CD14-positive monocyte (primary cell): ENCODE results near the gene P2RY1. TPM values are rescaled to one million over a fixed set of nuclear protein-coding genes. Genes with fewer than 3 reads are reported as not detected.

Experiments
- DNase-seq, 3 donors: peaks; one replicate each; pipeline ENCODE4 v3.0.0-alpha.2; 2011 to 2022
- H2AFZ ChIP-seq: 2 replicates; pipeline ENCODE4 v1.6.0; 2012; ENCODE audit warnings: mild to moderate bottlenecking, low read depth, low read length, inconsistent platforms; ENCODE audit not compliant: insufficient read depth, poor library complexity, severe bottlenecking
- H3K27ac ChIP-seq, 2 donors: 1 replicate in 1 of 2; 2 replicates in 1 of 2; pipeline ENCODE4 v1.5.1; 2012 to 2013; ENCODE audit warnings: low read length in 2 of 2, control low read depth in 1 of 2, inconsistent platforms in 1 of 2, low read depth in 1 of 2, mild to moderate bottlenecking in 1 of 2
- H3K27me3 ChIP-seq, 2 donors: one replicate each; pipeline versions ENCODE4 v1.6.0 to v1.6.1; 2011 to 2013; ENCODE audit warnings: low read length in 2 of 2; ENCODE audit not compliant: control insufficient read depth in 2 of 2, insufficient read depth in 2 of 2
- H3K36me3 ChIP-seq, 2 donors: replicated peaks in 1 of 2; 1 replicate in 1 of 2; 2 replicates in 1 of 2; pipeline versions ENCODE4 v1.5.1 to v1.6.1; 2012 to 2013; ENCODE audit warnings: low read length in 2 of 2, control low read depth in 1 of 2, inconsistent platforms in 1 of 2, mild to moderate bottlenecking in 1 of 2; ENCODE audit not compliant: insufficient read depth in 2 of 2, control insufficient read depth in 1 of 2
- H3K4me1 ChIP-seq, 2 donors: 1 replicate in 1 of 2; 2 replicates in 1 of 2; pipeline versions ENCODE4 v1.5.1 to v1.6.1; 2012 to 2013; ENCODE audit warnings: low read length in 2 of 2, control low read depth in 1 of 2, inconsistent platforms in 1 of 2, mild to moderate bottlenecking in 1 of 2, moderate library complexity in 1 of 2; ENCODE audit not compliant: insufficient read depth in 2 of 2, control insufficient read depth in 1 of 2
- H3K4me2 ChIP-seq: replicated peaks from 2 replicates; pipeline ENCODE3; 2012; ENCODE audit warnings: low read length, moderate library complexity, mild to moderate bottlenecking; ENCODE audit not compliant: poor library complexity, severe bottlenecking; ENCODE audit errors: extremely low read depth
- H3K4me3 ChIP-seq, 3 experiments: fragments of 200-600 bp in 1 of 3; sonication (generic) in 1 of 3; replicated peaks in 1 of 3; 1 replicate in 2 of 3; 2 replicates in 1 of 3; pipeline ENCODE4 v1.5.1; 2011 to 2013; ENCODE audit warnings: low read length in 3 of 3, mild to moderate bottlenecking in 3 of 3, control low read depth in 2 of 3, low read depth in 2 of 3, inconsistent platforms in 1 of 3, moderate library complexity in 1 of 3
- H3K79me2 ChIP-seq: 2 replicates; pipeline ENCODE4 v1.6.0; 2012; ENCODE audit warnings: mild to moderate bottlenecking, control low read depth, inconsistent platforms, low read length, moderate library complexity; ENCODE audit not compliant: insufficient read depth
- H3K9ac ChIP-seq: 2 replicates; pipeline ENCODE4 v1.6.0; 2017; ENCODE audit warnings: low read length, mild to moderate bottlenecking; ENCODE audit not compliant: insufficient read depth, poor library complexity, severe bottlenecking
- H3K9me3 ChIP-seq, 2 donors: replicated peaks in 1 of 2; 1 replicate in 1 of 2; 2 replicates in 1 of 2; pipeline versions ENCODE4 v1.5.1 to v1.6.1; 2012 to 2013; ENCODE audit warnings: low read length in 2 of 2, control low read depth in 1 of 2; ENCODE audit not compliant: control insufficient read depth in 1 of 2, insufficient read depth in 1 of 2
- H4K20me1 ChIP-seq: 2 replicates; pipeline ENCODE4 v1.6.0; 2012; ENCODE audit warnings: mild to moderate bottlenecking, low read length, control low read depth, moderate library complexity; ENCODE audit not compliant: insufficient read depth
- H3K27ac Mint-ChIP-seq, 7 donors: one replicate each; pipeline ENCODE4 v1.8.0; 2020; ENCODE audit warnings: mild to moderate bottlenecking in 7 of 7, mixed read lengths in 7 of 7, moderate library complexity in 6 of 7, inconsistent platforms in 2 of 7
- H3K27me3 Mint-ChIP-seq, 3 donors: one replicate each; pipeline ENCODE4 v1.8.0; 2021 to 2022; ENCODE audit warnings: low read depth in 3 of 3, mild to moderate bottlenecking in 3 of 3, mixed read lengths in 3 of 3, moderate library complexity in 3 of 3, inconsistent platforms in 1 of 3
- H3K36me3 Mint-ChIP-seq, 2 donors: one replicate each; pipeline ENCODE4 v1.8.0; 2020; ENCODE audit warnings: mixed read lengths in 2 of 2, inconsistent platforms in 1 of 2, mild to moderate bottlenecking in 1 of 2
- H3K4me1 Mint-ChIP-seq: one replicate; pipeline ENCODE4 v1.8.0; 2020; ENCODE audit warnings: mild to moderate bottlenecking, mixed read lengths
- H3K4me3 Mint-ChIP-seq, 2 donors: one replicate each; pipeline ENCODE4 v1.8.0; 2020; ENCODE audit warnings: mild to moderate bottlenecking in 2 of 2, mixed read lengths in 2 of 2, moderate library complexity in 1 of 2
- H3K9me3 Mint-ChIP-seq, 7 donors: one replicate each; pipeline ENCODE4 v1.8.0; 2020 to 2022; ENCODE audit warnings: mixed read lengths in 7 of 7, mild to moderate bottlenecking in 6 of 7, moderate library complexity in 6 of 7, inconsistent platforms in 2 of 7
- CTCF ChIP-seq: fragments of 200-600 bp; IDR thresholded peaks from one replicate; pipeline ENCODE4 v1.8.0; 2022; ENCODE audit warnings: antibody characterized with exemption, mild to moderate bottlenecking
- WGBS: methylation state at CpG from one replicate; pipeline ENCODE4 v1.1.5; 2013; ENCODE audit warnings: missing lambda C conversion rate; ENCODE audit not compliant: insufficient coverage; 5-methylcytosine and 5-hydroxymethylcytosine counted together
- intact Hi-C, 2 donors: fragments of 100-400 bp; cut with micrococcal nuclease; formaldehyde crosslinking; loops; one replicate each; pipeline versions ENCODE4 v1.15.0 to v1.15.1; 2023
- polyA plus RNA-seq, 3 donors: library from polyadenylated mRNA; depleted of rRNA in 1 of 3; unstranded in 2 of 3; stranded (reverse) in 1 of 3; fragments of 300-500 nt in 2 of 3; fragments of >200 nt in 1 of 3; fragmentation: Illumina TruSeq in 2 of 3; gene quantifications; 1 replicate in 2 of 3; 2 replicates in 1 of 3; pipeline ENCODE4 v1.2.3, GENCODE V29; 2012 to 2021

The P2RY1 gene
- polyA plus RNA-seq, 3 donors = 0.16 to 0.97 TPM; not detected in 1

- no peak overlapping the region for H3K27ac ChIP-seq
- intact Hi-C loops = no loop called here
- no peaks in the 10 kb centered on the region for H3K36me3 Mint-ChIP-seq
- no peaks in the 10 kb centered on the region for H4K20me1 ChIP-seq
- H3K4me1 ChIP-seq = no peaks in the 10 kb centered on the region
- DNase-seq = no peak
- no peak overlapping the region for H2AFZ ChIP-seq
- no peak for TF ChIP-seq CTCF
- no peaks in the 10 kb centered on the region for H3K27me3 ChIP-seq
- 100% methylated on average over 1 of the region's 2 CpGs for WGBS
- H3K79me2 ChIP-seq = no peaks in the 10 kb centered on the region
- H3K4me3 Mint-ChIP-seq = no peak overlapping the region
- H3K36me3 ChIP-seq = no peaks in the 10 kb centered on the region
- H3K4me3 ChIP-seq = no peak overlapping the region
- no peak overlapping the region for H3K27ac Mint-ChIP-seq
- peaks cover 0 to 1% (median 0%) of the 10 kb centered on the region in 3 donors for H3K27me3 Mint-ChIP-seq
- H3K9me3 Mint-ChIP-seq = peaks cover 0 to 5% (median 0%) of the 10 kb centered on the region in 7 donors
- no peaks in the 10 kb centered on the region for H3K9me3 ChIP-seq
- H3K9ac ChIP-seq = no peak overlapping the region
- H3K4me1 Mint-ChIP-seq = no peaks in the 10 kb centered on the region
- H3K4me2 ChIP-seq = no peak overlapping the region
Observed at GRCh38 chr3:152823173-152823572, 11.8 kb upstream of the P2RY1 start.

- no peaks in the 10 kb centered on the region for H3K4me1 ChIP-seq
- Mint-ChIP-seq H3K27ac (no peak overlapping the region), H3K9me3 (peaks cover 0 to 5% (median 0%) of the 10 kb centered on the region in 7 donors), H3K4me3 (no peak overlapping the region), H3K27me3 (peaks cover 0 to 1% (median 0%) of the 10 kb centered on the region in 3 donors), H3K4me1 (no peaks in the 10 kb centered on the region), H3K36me3 (no peaks in the 10 kb centered on the region)
- H4K20me1 ChIP-seq = no peaks in the 10 kb centered on the region
- H3K4me3 ChIP-seq = no peak overlapping the region
- no peak for TF ChIP-seq CTCF
- no peak overlapping the region for H2AFZ ChIP-seq
- H3K4me2 ChIP-seq = no peak overlapping the region
- H3K9me3 ChIP-seq = no peaks in the 10 kb centered on the region
- no CpG with 5 or more reads among the region's 2 CpGs for WGBS
- H3K79me2 ChIP-seq = no peaks in the 10 kb centered on the region
- no peak for DNase-seq
- H3K36me3 ChIP-seq = no peaks in the 10 kb centered on the region
- no peaks in the 10 kb centered on the region for H3K27me3 ChIP-seq
- intact Hi-C loops = no loop called here
- H3K27ac ChIP-seq = no peak overlapping the region
- no peak overlapping the region for H3K9ac ChIP-seq
Observed at GRCh38 chr3:152823781-152824180, 11.2 kb upstream of the P2RY1 start.
